CD4-positive, alpha-beta T cell (primary cell): ENCODE results near the gene OSBPL10. TPM values are rescaled to one million over a fixed set of nuclear protein-coding genes. Genes with fewer than 3 reads are reported as not detected.

ENCODE experiments used
- ATAC-seq: fragments of 200-7000 bp; cut with Tn5 transposase; one replicate; pipeline ENCODE4 v1.10.0; 2022; ENCODE audit warnings: mild to moderate bottlenecking; ENCODE audit not compliant: poor library complexity
- CTCF ChIA-PET: fragments of 350-600 bp; sonication (Branson Sonifier 250); formaldehyde crosslinking; loops from one replicate; lab custom pipeline; 2021; ENCODE audit warnings: antibody characterized with exemption, inconsistent platforms; lab: Charles Lee
- POLR2A ChIA-PET: fragments of 350-600 bp; sonication (Branson Sonifier 250); formaldehyde crosslinking; loops from one replicate; lab custom pipeline; 2021; ENCODE audit warnings: antibody characterized with exemption, inconsistent platforms; lab: Charles Lee
- DNase-seq, 14 experiments: peaks; one replicate each; pipeline ENCODE4 v3.0.0-alpha.2; 2013 to 2020; ENCODE audit warnings: mixed read lengths in 2 of 14
- H3K27ac ChIP-seq, 2 donors: one replicate each; pipeline versions ENCODE4 v1.5.1 to v1.7.0; 2013; ENCODE audit warnings: low read length in 2 of 2, low read depth in 1 of 2, mild to moderate bottlenecking in 1 of 2
- H3K27me3 ChIP-seq, 2 experiments: 1 replicate in 1 of 2; 2 replicates in 1 of 2; pipeline versions ENCODE4 v1.6.1 to v1.7.0; 2013; ENCODE audit warnings: low read length in 2 of 2, control low read depth in 1 of 2, mild to moderate bottlenecking in 1 of 2, moderate library complexity in 1 of 2; ENCODE audit not compliant: insufficient read depth in 2 of 2, control insufficient read depth in 1 of 2
- H3K36me3 ChIP-seq: one replicate; pipeline ENCODE4 v1.6.1; 2013; ENCODE audit warnings: low read length, control low read depth; ENCODE audit not compliant: insufficient read depth
- H3K4me1 ChIP-seq: one replicate; pipeline ENCODE4 v1.6.1; 2013; ENCODE audit warnings: low read length, control low read depth; ENCODE audit not compliant: insufficient read depth
- H3K4me3 ChIP-seq: one replicate; pipeline ENCODE4 v1.5.1; 2013; ENCODE audit warnings: mild to moderate bottlenecking, low read length, moderate library complexity
- H3K9me3 ChIP-seq, 2 experiments: 1 replicate in 1 of 2; 2 replicates in 1 of 2; pipeline versions ENCODE4 v1.6.1 to v1.7.0; 2013; ENCODE audit warnings: low read length in 2 of 2, mild to moderate bottlenecking in 2 of 2, control low read depth in 1 of 2, moderate library complexity in 1 of 2; ENCODE audit not compliant: control insufficient read depth in 1 of 2, insufficient read depth in 1 of 2
- H3K27ac Mint-ChIP-seq: one replicate; pipeline ENCODE4 v1.8.0; 2020; ENCODE audit warnings: mixed read lengths
- H3K27me3 Mint-ChIP-seq: one replicate; pipeline ENCODE4 v1.8.0; 2021; ENCODE audit warnings: mixed read lengths
- H3K36me3 Mint-ChIP-seq: one replicate; pipeline ENCODE4 v1.8.0; 2021; ENCODE audit warnings: low read depth, mixed read lengths
- H3K4me1 Mint-ChIP-seq: one replicate; pipeline ENCODE4 v1.8.0; 2021; ENCODE audit warnings: low read depth, mixed read lengths
- H3K4me3 Mint-ChIP-seq: one replicate; pipeline ENCODE4 v1.8.0; 2020; ENCODE audit warnings: mild to moderate bottlenecking, mixed read lengths
- H3K9me3 Mint-ChIP-seq: one replicate; pipeline ENCODE4 v1.8.0; 2020; ENCODE audit warnings: mixed read lengths
- intact Hi-C, 2 experiments: fragments of 100-400 bp; cut with DNase I in 1 of 2; cut with micrococcal nuclease in 1 of 2; formaldehyde crosslinking; loops; one replicate each; pipeline versions ENCODE4 v1.15.1 to v1.9.0; 2023 to 2025; cut with DNase I, micrococcal nuclease
- total RNA-seq, 174 experiments: library from RNA in 2 of 174; stranded (reverse) in 2 of 174; gene quantifications; one replicate each; pipeline ENCODE4 v1.2.3 and lab custom pipeline; 2021 to 2026
- TF ChIP-seq, protein P1 (sequence below): fragments of 200-600 bp; IDR thresholded peaks from one replicate; pipeline ENCODE4 v1.8.0; 2022; ENCODE audit warnings: antibody characterized with exemption, mild to moderate bottlenecking

Gene OSBPL10
- total RNA-seq, 2 experiments from 2014 or later = not detected

DNA sequence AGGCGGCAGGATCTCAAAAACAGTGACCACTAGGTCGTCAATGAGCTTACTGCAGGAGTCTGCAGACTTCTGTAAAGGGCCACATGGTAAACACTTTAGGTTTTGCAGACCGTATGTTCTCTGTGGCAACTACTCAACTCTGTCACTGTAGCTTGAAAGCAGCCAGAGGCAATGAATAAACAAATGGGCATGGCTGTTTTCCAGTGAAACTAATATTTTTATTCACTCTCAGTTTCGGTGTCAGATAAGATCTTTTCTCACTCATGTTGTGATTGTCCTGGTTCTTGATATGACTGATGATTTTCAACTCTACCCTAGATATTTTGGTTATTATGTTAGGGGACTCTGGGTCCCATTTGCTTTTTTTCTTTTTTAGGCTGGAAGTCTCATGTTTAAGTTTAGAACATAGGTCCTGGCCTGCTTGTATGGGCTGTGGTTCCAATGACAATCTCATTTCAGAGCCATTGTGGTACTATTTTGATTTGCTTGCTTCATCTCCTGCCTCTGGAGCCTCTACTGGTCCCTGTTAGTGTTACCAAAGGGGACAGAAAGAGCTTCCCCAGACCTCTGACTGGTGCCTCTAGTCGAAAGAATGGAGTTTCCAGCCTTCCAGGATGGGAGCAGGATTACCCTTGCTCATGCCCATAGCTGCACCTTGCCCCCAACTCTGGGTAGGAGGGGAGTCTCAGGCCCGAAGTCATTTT lies 226.3 kb downstream of the OSBPL10 start:
- Histone ChIP-seq H3K9me3 (no peaks in the 10 kb centered on the region), H3K4me1 (peaks cover 4% of the 10 kb centered on the region), H3K27ac (no peak overlapping the region), H3K36me3 (no peaks in the 10 kb centered on the region), H3K4me3 (no peak overlapping the region), H3K27me3 (no peaks in the 10 kb centered on the region)
- ChIA-PET CTCF (no interaction called here), POLR2A (no interaction called here)
- intact Hi-C loops = no loop called here
- Mint-ChIP-seq H3K27ac (no peak overlapping the region), H3K4me1 (peaks cover 18% of the 10 kb centered on the region), H3K27me3 (no peaks in the 10 kb centered on the region), H3K4me3 (no peak overlapping the region), H3K36me3 (no peaks in the 10 kb centered on the region), H3K9me3 (no peaks in the 10 kb centered on the region)
- ATAC-seq (no peak), DNase-seq (no peak)
- TF ChIP-seq, protein P1, sequence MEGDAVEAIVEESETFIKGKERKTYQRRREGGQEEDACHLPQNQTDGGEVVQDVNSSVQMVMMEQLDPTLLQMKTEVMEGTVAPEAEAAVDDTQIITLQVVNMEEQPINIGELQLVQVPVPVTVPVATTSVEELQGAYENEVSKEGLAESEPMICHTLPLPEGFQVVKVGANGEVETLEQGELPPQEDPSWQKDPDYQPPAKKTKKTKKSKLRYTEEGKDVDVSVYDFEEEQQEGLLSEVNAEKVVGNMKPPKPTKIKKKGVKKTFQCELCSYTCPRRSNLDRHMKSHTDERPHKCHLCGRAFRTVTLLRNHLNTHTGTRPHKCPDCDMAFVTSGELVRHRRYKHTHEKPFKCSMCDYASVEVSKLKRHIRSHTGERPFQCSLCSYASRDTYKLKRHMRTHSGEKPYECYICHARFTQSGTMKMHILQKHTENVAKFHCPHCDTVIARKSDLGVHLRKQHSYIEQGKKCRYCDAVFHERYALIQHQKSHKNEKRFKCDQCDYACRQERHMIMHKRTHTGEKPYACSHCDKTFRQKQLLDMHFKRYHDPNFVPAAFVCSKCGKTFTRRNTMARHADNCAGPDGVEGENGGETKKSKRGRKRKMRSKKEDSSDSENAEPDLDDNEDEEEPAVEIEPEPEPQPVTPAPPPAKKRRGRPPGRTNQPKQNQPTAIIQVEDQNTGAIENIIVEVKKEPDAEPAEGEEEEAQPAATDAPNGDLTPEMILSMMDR = no peak

DNA sequence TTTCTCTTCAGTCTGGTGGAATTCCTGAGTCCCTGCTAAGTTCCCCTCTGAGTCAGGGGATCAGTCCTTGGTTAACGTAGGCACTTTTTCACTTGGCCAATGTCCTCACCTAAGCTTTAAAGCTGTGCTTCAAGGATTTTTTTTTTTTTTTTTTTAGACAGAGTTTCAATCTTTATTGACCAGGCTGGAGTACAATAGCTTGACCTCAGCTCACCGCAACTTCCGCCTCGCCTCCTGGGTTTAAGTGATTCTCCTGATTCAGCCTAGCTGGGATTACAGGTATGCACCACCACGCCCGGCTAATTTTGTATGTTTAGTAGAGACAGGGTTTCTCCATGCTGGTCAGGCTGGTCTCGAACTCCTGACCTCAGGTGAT lies 228.0 kb downstream of the OSBPL10 start:
- Histone ChIP-seq H3K36me3 (no peaks in the 10 kb centered on the region), H3K4me3 (no peak overlapping the region), H3K9me3 (no peaks in the 10 kb centered on the region), H3K27me3 (no peaks in the 10 kb centered on the region), H3K27ac (no peak overlapping the region), H3K4me1 (peaks cover 4% of the 10 kb centered on the region)
- H3K4me3 Mint-ChIP-seq = no peak overlapping the region
- intact Hi-C loops = no loop called here
- H3K27ac Mint-ChIP-seq = no peak overlapping the region
- no peak for ATAC-seq
- no peaks in the 10 kb centered on the region for H3K27me3 Mint-ChIP-seq
- no peak for DNase-seq
- ChIA-PET CTCF (no interaction called here), POLR2A (no interaction called here)
- H3K36me3 Mint-ChIP-seq = no peaks in the 10 kb centered on the region
- H3K4me1 Mint-ChIP-seq = peaks cover 18% of the 10 kb centered on the region
- TF ChIP-seq, protein P1 = no peak
- H3K9me3 Mint-ChIP-seq = no peaks in the 10 kb centered on the region

DNA sequence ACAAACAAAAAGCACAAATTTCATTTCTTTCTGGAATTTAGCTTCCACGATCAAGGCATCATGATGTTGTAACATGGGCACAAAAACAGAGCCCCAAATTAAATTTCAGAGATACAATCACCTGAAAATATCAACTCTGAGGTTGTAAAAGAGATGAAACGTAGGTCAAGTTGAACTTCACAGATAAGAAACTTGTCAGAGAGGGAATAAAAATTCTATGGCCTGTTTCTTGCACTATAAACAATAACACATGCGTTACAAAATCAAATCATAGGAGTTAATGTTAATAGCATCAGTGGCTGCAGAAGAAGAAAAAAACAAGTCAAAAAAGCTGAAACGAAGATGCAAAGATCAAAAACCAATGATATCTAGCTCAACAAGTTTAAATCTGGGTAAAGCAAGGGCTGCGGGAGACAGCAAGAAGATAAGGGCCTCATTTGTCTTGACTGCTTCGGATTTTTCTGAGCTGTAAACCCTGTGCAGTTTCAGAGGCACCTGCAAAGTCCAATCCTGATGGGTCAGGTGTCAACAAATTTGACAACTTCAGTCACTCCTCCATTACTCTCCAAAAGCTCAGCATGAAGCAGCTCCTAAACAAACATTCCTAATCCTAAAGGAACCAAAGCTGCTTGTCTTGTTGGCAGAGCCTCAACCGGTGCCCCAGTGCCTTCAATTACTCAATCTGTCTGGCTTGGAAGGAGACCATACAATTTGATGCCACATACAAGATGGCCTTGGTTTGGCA lies 228.6 kb downstream of the OSBPL10 start:
- POLR2A ChIA-PET = no interaction called here
- DNase-seq (no peak), ATAC-seq (no peak)
- Mint-ChIP-seq H3K36me3 (no peaks in the 10 kb centered on the region), H3K4me1 (peaks cover 18% of the 10 kb centered on the region), H3K9me3 (no peaks in the 10 kb centered on the region), H3K4me3 (no peak overlapping the region), H3K27me3 (no peaks in the 10 kb centered on the region), H3K27ac (no peak overlapping the region)
- CTCF ChIA-PET = no interaction called here
- Histone ChIP-seq H3K27me3 (no peaks in the 10 kb centered on the region), H3K36me3 (no peaks in the 10 kb centered on the region), H3K27ac (no peak overlapping the region), H3K4me1 (peaks cover 4% of the 10 kb centered on the region), H3K4me3 (no peak overlapping the region), H3K9me3 (no peaks in the 10 kb centered on the region)
- intact Hi-C loops = no loop called here
- TF ChIP-seq, protein P1 = no peak
